Medulla oblongata (tissue), 1 donor: ENCODE data around the gene CPB2.

Experiments
- DNase-seq: peaks from one replicate; pipeline ENCODE4 v3.0.0-alpha.2; 2015; ENCODE audit errors: extremely low spot score

CPB2 gene

DNA sequence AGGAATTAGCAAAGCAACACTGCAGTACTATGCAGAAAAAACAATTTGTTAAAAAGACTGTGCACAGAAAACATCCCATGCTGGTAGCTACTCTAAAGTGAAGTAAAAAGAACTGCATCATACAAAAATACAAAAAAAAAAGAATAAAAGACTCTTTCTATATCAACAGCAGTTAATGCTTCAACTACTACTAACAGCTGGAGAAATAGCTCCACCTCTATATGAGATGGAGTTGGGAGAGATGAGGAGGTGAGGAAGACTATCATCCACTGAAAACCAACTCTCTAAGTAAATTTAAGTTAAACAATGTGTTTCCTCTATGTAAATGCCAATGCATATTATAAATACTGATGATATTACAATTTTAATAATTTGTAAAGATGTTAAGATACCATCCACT, 54.1 kb downstream of the CPB2 start:
- DNase-seq, result no peak

DNA sequence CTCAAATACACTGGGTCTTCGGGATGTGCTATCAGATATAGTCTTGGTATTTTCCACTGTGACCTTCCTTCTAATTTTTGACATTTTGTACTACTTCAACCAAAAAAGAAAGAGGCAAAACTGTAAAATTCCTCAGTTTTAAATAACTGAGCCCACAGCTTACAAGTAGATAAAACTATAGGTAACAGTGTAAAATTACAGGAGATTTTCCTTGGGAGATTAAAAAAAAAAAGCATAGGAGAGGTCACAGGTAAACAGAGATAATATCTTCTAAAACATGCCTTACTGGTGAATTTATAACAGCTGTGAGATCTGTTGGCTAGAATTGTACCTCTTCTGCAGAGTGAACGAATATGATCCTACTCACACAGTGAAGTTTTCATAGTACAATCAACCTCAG, 59.4 kb downstream of the CPB2 start:
- no peak for DNase-seq

DNA sequence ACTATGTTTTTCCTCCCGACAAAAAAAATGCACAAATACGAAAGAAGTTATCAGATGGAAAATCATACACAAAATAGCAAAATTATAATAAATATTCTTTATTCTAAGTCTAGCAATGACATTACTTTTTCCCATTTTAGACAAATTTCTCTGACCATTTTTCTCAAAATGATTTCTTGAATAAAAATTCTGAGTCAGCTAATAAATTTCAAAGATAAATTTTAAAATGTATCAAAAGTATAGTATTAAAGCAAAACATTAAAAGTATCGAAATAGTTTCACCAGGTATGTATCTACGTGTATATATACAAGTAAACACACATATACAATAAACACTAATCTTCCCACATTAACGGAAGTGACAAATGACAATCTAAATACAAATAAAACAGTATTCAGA, 61.2 kb downstream of the CPB2 start:
- DNase-seq, result no peak

DNA sequence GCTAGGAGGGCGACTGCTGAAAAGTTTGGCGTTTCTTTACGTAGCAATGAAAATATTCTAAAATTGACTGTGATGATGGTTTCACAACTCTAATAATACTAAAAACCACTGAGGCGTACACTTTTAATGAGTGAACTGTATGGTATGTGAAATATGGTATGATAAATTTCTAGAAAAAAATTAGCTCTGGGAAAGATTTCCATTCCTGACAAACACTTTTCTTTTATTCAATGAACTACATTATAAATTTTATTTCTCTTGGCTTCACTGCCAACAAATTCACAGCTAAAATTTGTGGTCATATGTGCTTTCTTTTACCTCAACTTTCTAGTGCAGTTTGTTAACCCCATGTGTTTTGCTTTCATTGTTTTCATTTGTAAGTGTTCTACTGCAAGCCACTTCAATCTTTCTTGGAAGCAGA, 63.4 kb downstream of the CPB2 start:
- no peak for DNase-seq

DNA sequence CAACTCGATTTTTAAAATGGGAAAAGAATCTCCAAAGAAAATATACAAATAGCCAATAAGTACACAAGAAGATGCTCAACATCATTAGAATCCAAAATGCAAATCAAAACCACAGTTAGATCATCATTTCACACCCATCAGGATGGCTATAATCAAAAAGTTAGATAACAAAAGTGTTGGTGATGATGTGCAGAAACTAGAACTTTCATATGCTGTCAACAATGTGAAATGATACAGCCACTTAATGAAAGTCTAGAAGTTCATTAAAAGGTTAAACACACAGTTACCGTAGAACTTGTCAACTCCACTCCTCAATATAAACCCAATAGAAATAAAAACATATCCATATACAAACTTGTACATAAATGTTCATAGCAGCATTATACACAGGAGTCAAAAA, 64.1 kb downstream of the CPB2 start:
- DNase-seq, result no peak

DNA sequence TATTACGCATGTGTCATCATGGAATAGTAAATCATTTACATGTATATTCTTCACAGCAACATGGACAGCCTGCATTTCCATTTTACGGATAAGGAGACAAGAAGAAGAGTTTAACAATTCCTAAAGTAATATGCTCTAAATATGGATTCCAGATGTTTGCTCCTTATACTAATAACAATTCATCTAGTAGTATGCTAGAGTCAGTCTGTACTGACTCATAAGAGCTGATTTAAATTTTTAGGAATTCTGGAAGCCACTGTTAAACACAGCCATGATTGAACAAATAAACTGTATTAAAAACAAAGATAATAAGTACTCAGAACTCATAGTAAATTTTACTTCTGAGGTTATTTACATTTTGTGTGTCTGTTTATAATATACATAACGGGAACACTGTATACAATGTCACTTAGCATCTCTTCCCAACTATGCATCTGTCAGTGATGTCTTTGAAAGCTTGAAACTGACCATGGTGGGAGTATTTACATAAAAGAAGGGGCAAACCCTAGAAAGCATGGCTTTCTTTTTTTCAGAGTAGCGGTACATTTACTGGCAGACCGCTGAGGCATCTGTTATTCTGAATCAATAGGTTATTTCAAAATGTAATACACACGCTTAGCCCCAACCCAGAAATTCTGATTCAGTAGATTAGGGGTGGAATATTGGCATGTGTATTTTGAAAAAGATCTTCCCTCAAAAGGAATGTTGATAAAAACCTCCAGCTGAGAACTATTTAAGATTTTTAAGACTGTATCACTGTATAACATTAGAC, 65.2 kb downstream of the CPB2 start:
- no peak for DNase-seq

DNA sequence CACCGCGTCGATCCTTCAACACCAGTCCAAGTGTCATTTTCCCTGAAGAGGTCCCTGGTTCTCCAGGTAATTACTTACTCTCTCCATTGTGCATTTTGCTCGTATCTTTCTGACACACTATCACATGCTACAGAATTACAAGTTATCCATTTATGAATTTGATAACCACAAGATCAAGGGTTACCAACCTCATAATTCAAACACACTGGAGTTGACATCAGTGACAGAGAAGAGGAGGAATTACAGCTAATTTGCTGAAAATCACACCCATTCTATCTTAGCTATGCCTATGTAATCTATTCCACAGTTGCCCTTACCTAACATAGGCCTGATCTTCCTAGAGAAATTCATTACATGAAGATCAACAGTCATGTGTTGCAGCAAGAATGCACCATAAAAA, 66.5 kb downstream of the CPB2 start:
- no peak for DNase-seq

DNA sequence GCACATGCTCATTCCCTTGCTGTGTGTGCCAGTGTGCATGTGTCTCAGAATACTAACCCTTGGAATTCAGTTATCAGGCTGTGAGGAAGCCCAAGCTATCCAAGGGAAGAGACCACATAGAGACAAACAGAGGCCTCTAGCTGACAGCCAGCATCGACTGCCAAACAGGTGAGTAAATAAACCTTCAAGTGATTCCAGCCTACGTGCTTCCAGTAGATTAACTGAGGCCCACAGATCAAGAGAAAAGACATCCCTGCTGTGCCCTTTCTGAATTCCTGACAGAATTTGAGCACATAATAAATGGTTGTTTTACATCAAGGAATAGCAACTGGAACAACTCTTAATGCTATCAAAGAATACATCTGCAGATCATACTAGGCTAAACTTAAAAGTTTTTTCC, 69.8 kb downstream of the CPB2 start:
- no peak for DNase-seq

DNA sequence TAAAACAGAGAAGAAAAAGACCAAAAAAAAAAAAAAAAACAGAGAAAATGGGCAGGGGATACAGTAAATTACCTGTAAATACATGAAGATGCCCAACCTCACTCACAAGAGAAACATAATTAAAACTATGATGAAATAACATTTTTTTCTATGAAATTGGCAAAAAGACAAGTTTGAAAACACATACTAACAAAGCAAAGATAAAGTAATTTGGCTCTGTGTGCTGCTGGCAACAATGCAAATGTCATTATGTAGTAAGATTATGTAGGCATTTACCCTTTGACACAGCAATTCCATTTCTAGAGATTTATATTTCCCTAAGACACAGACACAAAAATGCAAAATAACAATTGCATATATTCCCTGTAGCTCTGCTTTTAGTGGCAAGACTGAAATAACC, 72.5 kb downstream of the CPB2 start:
- DNase-seq, result no peak

DNA sequence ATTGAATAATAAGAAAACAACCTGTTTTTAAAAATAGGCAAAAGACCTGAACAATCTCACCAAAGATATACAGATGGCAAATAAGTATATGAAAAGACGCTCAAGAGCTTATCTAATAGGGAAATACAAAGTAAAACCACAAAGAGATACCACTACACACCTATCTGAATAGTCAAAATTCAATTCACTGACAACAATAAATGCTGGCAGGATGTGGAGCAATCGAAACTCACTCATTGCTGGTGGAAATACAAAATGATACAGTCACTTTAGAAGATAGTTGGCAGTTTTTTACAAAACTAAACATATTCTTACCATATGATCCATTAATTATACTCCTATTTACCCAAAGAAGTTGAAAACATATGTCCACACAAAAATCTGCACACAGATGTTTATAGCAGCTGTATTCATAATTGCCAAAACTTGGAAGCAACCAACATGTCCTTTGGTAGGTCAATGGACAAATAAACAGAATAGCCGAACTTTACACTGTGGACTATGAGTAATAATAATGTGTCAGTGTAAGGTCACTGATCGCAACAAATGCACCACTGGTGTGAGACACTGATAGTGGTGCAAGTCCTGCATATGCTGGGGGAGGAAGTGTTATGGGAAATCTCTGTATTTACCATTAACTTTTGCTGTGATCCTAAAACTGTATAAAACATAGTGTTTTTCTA, 73.1 kb downstream of the CPB2 start:
- DNase-seq, result no peak

DNA sequence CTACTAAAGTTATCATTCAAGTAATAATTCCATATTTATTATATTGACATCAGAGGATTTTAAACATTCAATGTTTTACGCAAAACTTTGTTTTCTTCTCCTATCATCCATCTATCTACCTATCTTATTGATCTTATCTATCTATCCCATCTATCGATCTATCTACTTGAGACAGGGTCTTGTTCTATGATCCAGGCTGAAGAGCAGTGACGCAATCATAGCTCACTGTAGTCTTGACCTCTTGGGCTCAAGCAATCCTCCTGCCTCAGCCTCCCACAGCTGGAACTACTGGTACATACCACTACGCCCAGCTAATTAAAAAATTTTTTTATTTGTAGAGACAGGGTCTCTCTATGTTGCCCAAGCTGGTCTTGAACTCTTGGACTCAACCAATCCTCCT, 79.7 kb downstream of the CPB2 start:
- no peak for DNase-seq

DNA sequence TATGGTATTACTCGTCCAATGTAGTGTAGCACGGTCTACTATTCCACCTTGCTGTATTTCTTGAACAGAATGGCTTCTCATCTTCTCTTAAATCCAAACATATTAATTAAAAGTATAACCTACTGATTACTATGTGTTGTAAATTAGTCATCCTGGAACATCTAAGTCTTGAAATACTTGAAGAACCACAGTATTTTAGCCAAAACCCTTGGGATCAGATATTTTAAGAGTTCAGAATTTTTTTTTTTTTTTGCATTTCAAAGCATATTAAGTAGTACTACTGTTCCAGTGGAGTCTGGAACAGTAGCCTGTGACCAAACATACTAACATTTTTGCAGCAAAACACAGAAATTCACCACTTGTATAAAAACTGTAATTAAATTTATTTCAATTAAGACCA, 82.4 kb downstream of the CPB2 start:
- no peak for DNase-seq

DNA sequence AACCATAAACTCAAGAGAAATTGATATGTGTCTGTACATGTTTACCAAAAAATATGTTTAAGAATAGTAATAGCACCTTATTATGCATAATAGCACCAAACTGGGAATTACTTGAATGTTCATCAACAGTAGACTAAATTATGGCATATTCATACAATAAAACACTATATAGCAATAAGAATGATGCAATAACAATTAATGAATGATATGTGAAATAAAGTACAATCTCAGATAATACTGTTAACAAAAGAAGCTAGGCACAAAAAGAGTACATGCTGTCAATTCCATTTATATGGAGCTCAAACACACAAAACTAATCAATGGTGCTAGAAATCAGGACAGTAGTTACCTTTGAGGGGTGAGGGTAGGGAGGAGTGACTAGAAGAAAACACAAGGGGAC, 88.6 kb downstream of the CPB2 start:
- DNase-seq, result no peak

DNA sequence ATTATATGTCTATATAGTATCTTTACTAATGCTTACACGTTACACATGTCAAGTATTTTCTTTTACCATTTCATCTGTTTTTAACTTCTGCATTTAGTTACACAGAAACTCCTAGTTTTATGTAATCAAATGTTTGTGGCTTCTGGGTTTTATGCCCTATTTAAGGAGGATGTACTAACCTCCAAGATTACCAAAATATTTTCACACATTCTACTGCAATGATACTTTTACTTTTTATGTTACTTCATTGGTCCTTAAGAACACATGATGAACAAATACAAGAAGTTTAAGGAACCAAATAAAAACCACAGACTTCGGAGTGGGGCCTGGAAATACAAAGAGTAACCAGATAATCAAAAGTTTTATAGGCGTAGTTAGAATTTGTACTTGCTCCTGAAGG, 89.5 kb downstream of the CPB2 start:
- no peak for DNase-seq

DNA sequence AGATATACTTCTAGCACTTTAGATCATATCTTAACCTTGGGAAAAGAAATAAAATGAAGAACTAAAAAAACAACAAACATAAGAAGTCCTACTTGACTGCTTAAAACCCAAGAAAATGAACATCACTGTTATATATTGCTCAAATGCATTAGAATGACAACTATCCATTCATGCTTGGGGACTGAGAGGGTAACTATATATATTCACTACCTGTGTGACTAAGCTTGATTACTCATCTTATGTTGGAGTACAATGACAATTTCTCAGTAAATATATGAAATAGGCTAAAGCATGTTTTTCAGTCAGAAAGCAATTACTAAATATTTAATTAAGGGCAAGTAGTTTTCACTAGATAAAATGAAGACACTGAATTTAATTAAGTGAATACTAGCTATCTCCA, 92.4 kb downstream of the CPB2 start:
- DNase-seq, result no peak

DNA sequence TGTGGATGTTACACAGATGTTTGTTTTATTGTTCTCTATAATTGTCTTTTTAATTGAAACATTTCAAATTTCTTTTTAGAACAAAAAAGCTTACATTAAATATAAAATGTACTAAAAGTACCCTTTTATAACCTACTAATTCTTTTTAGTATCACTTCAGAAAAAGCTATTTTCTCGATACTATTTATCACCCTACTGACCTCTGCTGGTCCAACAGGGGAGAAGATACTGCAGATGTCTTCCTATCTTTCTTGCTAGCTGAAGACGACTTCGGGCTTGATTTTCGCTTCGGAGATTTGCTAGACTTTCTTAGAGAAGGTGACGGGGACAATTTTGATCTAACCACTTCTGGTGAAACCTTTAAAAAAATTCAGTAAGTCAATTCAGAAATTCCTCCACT, 94.7 kb downstream of the CPB2 start:
- no peak for DNase-seq

DNA sequence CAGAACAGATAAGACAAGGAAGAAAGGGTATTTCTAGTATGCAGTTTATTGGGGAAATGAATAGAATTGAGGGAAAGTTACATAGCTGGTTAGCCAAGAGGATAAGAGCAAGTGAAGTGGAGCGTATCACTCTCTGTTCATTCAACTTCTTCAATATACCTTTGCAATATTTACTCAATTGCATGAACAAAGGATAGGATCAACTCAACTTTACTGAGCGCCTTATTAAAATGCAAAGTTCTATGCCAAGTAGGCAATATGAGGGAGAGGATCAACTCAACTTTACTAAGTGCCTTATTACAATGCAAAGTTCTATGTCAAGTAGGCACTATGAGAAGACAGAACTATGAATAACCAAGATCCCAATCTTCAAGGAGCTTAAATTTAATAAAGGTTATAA, 96.2 kb downstream of the CPB2 start:
- no peak for DNase-seq

DNA sequence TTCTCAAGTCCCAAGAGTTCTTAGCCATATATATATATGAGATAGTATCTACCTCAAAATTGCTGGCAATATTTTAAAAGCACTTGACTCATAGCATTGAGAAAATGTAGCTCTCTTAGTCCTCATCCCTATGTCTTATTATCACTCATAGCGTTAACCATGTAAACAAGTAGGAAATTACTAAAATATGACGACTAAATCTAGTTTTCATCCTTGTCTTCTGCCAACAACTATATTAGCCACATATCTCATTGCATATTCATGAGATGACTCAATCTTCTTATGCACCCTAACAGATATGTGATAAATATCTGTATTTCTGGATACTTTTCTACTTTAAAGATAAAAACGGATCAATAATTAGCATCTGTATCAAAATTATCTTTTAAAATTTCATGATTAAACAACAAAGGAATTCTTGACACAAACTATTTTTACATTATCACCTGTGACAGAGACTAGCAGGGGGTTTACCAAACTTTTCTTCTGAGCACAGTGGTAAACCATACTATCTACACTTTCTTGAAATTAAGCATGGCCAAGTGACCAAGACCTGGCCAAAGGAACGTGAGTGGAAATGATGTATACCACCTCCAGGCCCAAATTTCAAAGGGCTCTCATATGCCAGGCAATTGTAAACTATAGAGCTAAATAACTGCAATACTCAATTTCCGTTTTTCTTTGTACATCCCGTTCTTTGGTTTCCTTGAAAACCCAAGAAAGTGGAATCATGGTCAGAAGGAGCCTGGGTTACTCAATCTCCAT, 98.0 kb downstream of the CPB2 start:
- DNase-seq, result no peak

DNA sequence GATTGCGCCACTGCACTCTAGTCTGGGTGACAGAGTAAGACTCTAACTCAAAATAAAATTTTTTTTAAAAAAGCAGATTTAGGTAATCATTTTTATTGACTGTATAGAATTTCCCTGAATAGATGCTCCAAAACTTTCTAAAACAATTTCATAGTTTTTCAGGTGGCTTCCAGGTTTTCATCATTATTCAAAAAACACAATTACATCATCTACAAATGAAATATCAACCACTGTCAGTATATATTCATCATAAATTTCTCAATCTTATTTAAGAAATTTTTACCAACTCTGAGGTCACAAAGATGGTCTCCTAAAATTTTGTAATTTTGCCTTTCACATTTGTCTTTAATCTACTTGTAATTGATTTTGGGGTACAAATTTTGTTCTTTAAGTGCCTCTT, 100.3 kb downstream of the CPB2 start:
- DNase-seq, result no peak
